Esophagus muscularis mucosa (tissue), 4 donors: ENCODE results near the gene JARID2. TPM values are rescaled to one million over a fixed set of nuclear protein-coding genes. Genes with fewer than 3 reads are reported as not detected.

ENCODE experiments used
- DNase-seq: peaks from one replicate; pipeline ENCODE4 v3.0.0-alpha.2; 2017; ENCODE audit errors: extremely low spot score
- H3K27ac ChIP-seq, 4 donors: fragments of 200-600 bp; sonication (generic); replicated peaks in 1 of 4; 1 replicate in 3 of 4; 2 replicates in 1 of 4; pipeline ENCODE4 v1.5.1; 2016 to 2019; ENCODE audit warnings: mild to moderate bottlenecking in 1 of 4
- H3K27me3 ChIP-seq, 4 donors: fragments of 200-600 bp; sonication (generic); one replicate each; pipeline versions ENCODE4 v1.5.1 to v1.6.0; 2016 to 2019
- H3K36me3 ChIP-seq, 4 donors: fragments of 200-600 bp; sonication (generic); one replicate each; pipeline ENCODE4 v1.5.1; 2016 to 2019
- H3K4me1 ChIP-seq, 4 donors: fragments of 200-600 bp; sonication (generic); one replicate each; pipeline ENCODE4 v1.5.1; 2016 to 2019
- H3K4me3 ChIP-seq, 4 donors: fragments of 200-600 bp; sonication (generic); 1 replicate in 2 of 4; 2 replicates in 2 of 4; pipeline ENCODE4 v1.5.1; 2016 to 2019; ENCODE audit warnings: mild to moderate bottlenecking in 4 of 4, moderate library complexity in 1 of 4
- H3K9me3 ChIP-seq, 4 donors: fragments of 200-600 bp; sonication (generic); 1 replicate in 3 of 4; 2 replicates in 1 of 4; pipeline ENCODE4 v1.5.1; 2016 to 2019
- CTCF ChIP-seq, 3 experiments: fragments of 200-600 bp in 2 of 3; fragments of 450-650 bp in 1 of 3; sonication (generic) in 2 of 3; IDR thresholded peaks; one replicate each; pipeline ENCODE4 v1.5.1; 2017 to 2019; ENCODE audit warnings: antibody characterized with exemption in 3 of 3, mild to moderate bottlenecking in 2 of 3, moderate library complexity in 1 of 3
- EP300 ChIP-seq: sonication (generic); formaldehyde crosslinking; IDR thresholded peaks from one replicate; pipeline ENCODE4 v1.6.1; 2017; ENCODE audit warnings: antibody characterized with exemption
- POLR2A ChIP-seq: fragments of 450-650 bp; IDR thresholded peaks from one replicate; pipeline ENCODE4 v1.6.1; 2017; ENCODE audit warnings: antibody characterized with exemption, moderate library complexity, mild to moderate bottlenecking, low read depth
- POLR2AphosphoS5 ChIP-seq, 2 donors: sonication (generic); formaldehyde crosslinking; IDR thresholded peaks; one replicate each; pipeline ENCODE4 v1.6.1; 2017; ENCODE audit warnings: antibody characterized with exemption in 2 of 2
- WGBS: methylation state at CpG from one replicate; pipeline ENCODE4 v1.1.5; 2018; 5-methylcytosine and 5-hydroxymethylcytosine counted together
- intact Hi-C: fragments of 100-400 bp; cut with DNase I; formaldehyde crosslinking; loops from one replicate; pipeline ENCODE4 v1.15.1; 2023
- total RNA-seq, 4 donors: library from RNA; depleted of rRNA; stranded (reverse); fragments of >200 nt; gene quantifications; one replicate each; pipeline versions ENCODE4 v1.1.0 to v1.2.1, GENCODE V29; 2016

JARID2 gene
- total RNA-seq, 4 donors from 2014 or later, result 5.8 to 10.4 (median 8.1) TPM

- H3K4me3 ChIP-seq, result no peak overlapping the region
- H3K36me3 ChIP-seq, result no peaks in the 10 kb centered on the region
- intact Hi-C loops, result loop anchor here (10.0 kb wide), 1 partner anchor 72 kb away; no protein-coding TSS in a partner anchor
- WGBS, result 75% methylated on average over 5 of the region's 5 CpGs
- TF ChIP-seq POLR2AphosphoS5 (IDR thresholded peaks at IDR 0.05), result no peak
- no peak for TF ChIP-seq EP300
- no peak for TF ChIP-seq POLR2A
- H3K27me3 ChIP-seq, result no peaks in the 10 kb centered on the region
- no peak for DNase-seq
- no peak overlapping the region for H3K27ac ChIP-seq
- H3K4me1 ChIP-seq, result peaks cover 15 to 25% (median 22%) of the 10 kb centered on the region in 4 donors
- no peaks in the 10 kb centered on the region for H3K9me3 ChIP-seq
These were observed 111.1 kb downstream of the JARID2 start for GRCh38 chr6:15356937-15357336.

- Histone ChIP-seq H3K4me1 (peaks cover 9 to 20% (median 14%) of the 10 kb centered on the region in 4 donors), H3K36me3 (no peaks in the 10 kb centered on the region), H3K4me3 (no peak overlapping the region), H3K9me3 (no peaks in the 10 kb centered on the region), H3K27ac (no peak overlapping the region), H3K27me3 (no peaks in the 10 kb centered on the region)
- intact Hi-C loops, result loop anchor here (10.0 kb wide), 1 partner anchor 73 kb away; no protein-coding TSS in a partner anchor
- 82% methylated on average over 5 of the region's 5 CpGs for WGBS
- DNase-seq, result no peak
- TF ChIP-seq CTCF (IDR thresholded peaks at IDR 0.05), result no peak
- TF ChIP-seq POLR2AphosphoS5 (IDR thresholded peaks at IDR 0.05), result no peak
- no peak for TF ChIP-seq EP300
- TF ChIP-seq POLR2A, result no peak
These were observed 111.9 kb downstream of the JARID2 start for GRCh38 chr6:15357782-15358181.

GRCh38 chr6:15358579-15359327 is 112.9 kb downstream of the JARID2 start:
- intact Hi-C loops, result loop anchor here (10.0 kb wide), 1 partner anchor 74 kb away; no protein-coding TSS in a partner anchor
- H3K4me1 ChIP-seq, result peaks cover 7 to 16% (median 10%) of the 10 kb centered on the region in 4 donors
- H3K27me3 ChIP-seq, result no peaks in the 10 kb centered on the region
- WGBS, result 92% methylated on average over 9 of the region's 9 CpGs
- no peak overlapping the region for H3K27ac ChIP-seq
- H3K9me3 ChIP-seq, result no peaks in the 10 kb centered on the region
- no peaks in the 10 kb centered on the region for H3K36me3 ChIP-seq
- no peak overlapping the region for H3K4me3 ChIP-seq
- no peak for DNase-seq
- TF ChIP-seq POLR2AphosphoS5 (IDR thresholded peaks at IDR 0.05) (no peak), EP300 (no peak), POLR2A (no peak), CTCF (IDR thresholded peaks at IDR 0.05) (no peak)

GRCh38 chr6:15359335-15359862 is 113.5 kb downstream of the JARID2 start:
- no peaks in the 10 kb centered on the region for H3K27me3 ChIP-seq
- H3K9me3 ChIP-seq, result no peaks in the 10 kb centered on the region
- peaks cover 9 to 20% (median 11%) of the 10 kb centered on the region in 4 donors for H3K4me1 ChIP-seq
- DNase-seq, result no peak
- H3K36me3 ChIP-seq, result no peaks in the 10 kb centered on the region
- peak overlapping the region in 1 of 4 donors; percentile 2 for H3K27ac ChIP-seq
- no peak overlapping the region for H3K4me3 ChIP-seq
- intact Hi-C loops, result loop anchor here (10.0 kb wide), 1 partner anchor 75 kb away; no protein-coding TSS in a partner anchor
- TF ChIP-seq POLR2A (no peak), POLR2AphosphoS5 (IDR thresholded peaks at IDR 0.05) (no peak), EP300 (no peak), CTCF (IDR thresholded peaks at IDR 0.05) (no peak)
- 73% methylated on average over 11 of the region's 11 CpGs for WGBS

GRCh38 chr6:15360300-15360699 is 114.4 kb downstream of the JARID2 start:
- TF ChIP-seq POLR2AphosphoS5 (IDR thresholded peaks at IDR 0.05), result no peak
- 97% methylated on average over 9 of the region's 9 CpGs for WGBS
- Histone ChIP-seq H3K9me3 (no peaks in the 10 kb centered on the region), H3K4me3 (no peak overlapping the region), H3K36me3 (no peaks in the 10 kb centered on the region), H3K27me3 (no peaks in the 10 kb centered on the region), H3K27ac (no peak overlapping the region), H3K4me1 (peaks cover 15 to 29% (median 18%) of the 10 kb centered on the region in 4 donors)
- DNase-seq, result no peak
- intact Hi-C loops, result no loop called here
